ENCODE measurements around the gene PIGV. TPM values are rescaled to one million over a fixed set of nuclear protein-coding genes. Genes with fewer than 3 reads are reported as not detected.

Gene PIGV
- total RNA-seq, 1 donor from 2014 or later: 14.2 TPM

- no peaks in the 10 kb centered on the region for H3K27me3 Mint-ChIP-seq (ENCODE audit: unreplicated experiment)
- H3K36me3 Mint-ChIP-seq (ENCODE audit: unreplicated experiment): peaks cover 18% of the 10 kb centered on the region
- no peak for TF ChIP-seq CTCF (IDR thresholded peaks at IDR 0.05)
- no peak for DNase-seq (ENCODE audit: extremely low spot score, unreplicated experiment)
- H3K4me1 Mint-ChIP-seq (ENCODE audit: unreplicated experiment): peaks cover 26% of the 10 kb centered on the region
- no peaks in the 10 kb centered on the region for H3K9me3 Mint-ChIP-seq (ENCODE audit: unreplicated experiment)
- no peak overlapping the region for H3K4me3 Mint-ChIP-seq (ENCODE audit: unreplicated experiment)
- no peak overlapping the region for H3K27ac Mint-ChIP-seq (ENCODE audit: unreplicated experiment)
Measured at GRCh38 chr1:26829184-26829911, 41.6 kb downstream of the PIGV start.

DNA sequence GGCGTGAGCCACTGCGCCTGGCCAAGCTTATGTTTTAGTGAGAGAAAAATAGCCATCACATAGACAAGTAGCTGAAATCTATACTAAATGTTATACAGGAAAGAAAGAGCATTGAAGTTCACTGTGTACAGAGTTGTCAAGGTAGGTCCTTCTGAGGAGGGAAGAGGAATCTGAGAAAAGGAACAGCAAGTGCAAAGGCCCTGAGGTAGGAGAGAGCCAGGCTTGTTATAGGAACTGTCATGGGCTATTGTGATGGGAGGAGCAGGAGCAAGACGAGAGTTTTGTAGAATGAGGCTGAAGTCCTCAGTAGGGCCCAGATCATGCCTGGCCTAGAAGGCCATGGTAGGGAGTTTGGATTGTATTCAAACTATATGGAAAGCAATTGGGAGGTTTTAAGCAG is 43.3 kb downstream of the PIGV start:
- peaks cover 28% of the 10 kb centered on the region for H3K36me3 Mint-ChIP-seq (ENCODE audit: unreplicated experiment)
- no peak for DNase-seq (ENCODE audit: extremely low spot score, unreplicated experiment)
- H3K9me3 Mint-ChIP-seq (ENCODE audit: unreplicated experiment): no peaks in the 10 kb centered on the region
- H3K27ac Mint-ChIP-seq (ENCODE audit: unreplicated experiment): no peak overlapping the region
- peaks cover 23% of the 10 kb centered on the region for H3K4me1 Mint-ChIP-seq (ENCODE audit: unreplicated experiment)
- no peaks in the 10 kb centered on the region for H3K27me3 Mint-ChIP-seq (ENCODE audit: unreplicated experiment)
- no peak overlapping the region for H3K4me3 Mint-ChIP-seq (ENCODE audit: unreplicated experiment)
- TF ChIP-seq CTCF (IDR thresholded peaks at IDR 0.05): no peak

DNA sequence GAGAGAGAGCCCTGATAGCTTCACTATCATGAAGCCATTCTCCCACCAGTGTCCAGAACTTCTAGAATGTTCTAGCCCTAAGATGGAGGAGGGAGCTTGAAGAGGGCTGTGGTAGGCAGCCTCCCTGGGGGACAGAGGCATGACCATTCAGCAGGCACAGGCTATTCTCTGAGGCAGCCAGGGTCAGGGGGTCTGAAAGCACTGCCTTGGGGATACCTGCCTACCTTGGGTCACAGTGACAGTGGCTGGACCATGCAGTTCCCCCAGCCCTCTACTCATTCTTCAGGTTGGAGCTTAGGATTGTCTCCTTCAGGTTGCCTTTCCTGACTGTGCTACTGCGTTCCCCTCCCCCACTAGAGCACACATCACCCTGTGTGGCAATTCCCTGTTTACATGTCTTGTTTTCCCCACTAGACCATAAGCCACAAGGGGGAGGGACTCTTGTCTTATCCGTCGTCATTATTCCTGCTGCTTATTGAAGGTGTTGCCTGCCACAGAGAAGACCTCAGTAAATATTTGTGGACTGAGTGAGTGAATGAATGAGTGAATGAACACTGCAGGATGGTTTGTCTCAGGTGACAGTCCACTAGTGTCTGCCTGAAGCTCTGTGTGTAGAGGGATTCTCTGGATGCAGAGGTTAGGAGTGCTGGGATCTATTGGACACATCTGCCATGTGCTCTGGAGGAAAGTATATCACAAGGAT is 43.9 kb downstream of the PIGV start:
- no peak for DNase-seq (ENCODE audit: extremely low spot score, unreplicated experiment)
- Mint-ChIP-seq H3K27ac (ENCODE audit: unreplicated experiment) (no peak overlapping the region), H3K4me1 (ENCODE audit: unreplicated experiment) (peaks cover 22% of the 10 kb centered on the region), H3K9me3 (ENCODE audit: unreplicated experiment) (no peaks in the 10 kb centered on the region), H3K4me3 (ENCODE audit: unreplicated experiment) (no peak overlapping the region), H3K36me3 (ENCODE audit: unreplicated experiment) (peaks cover 30% of the 10 kb centered on the region), H3K27me3 (ENCODE audit: unreplicated experiment) (no peaks in the 10 kb centered on the region)
- TF ChIP-seq CTCF (IDR thresholded peaks at IDR 0.05): no peak

DNA sequence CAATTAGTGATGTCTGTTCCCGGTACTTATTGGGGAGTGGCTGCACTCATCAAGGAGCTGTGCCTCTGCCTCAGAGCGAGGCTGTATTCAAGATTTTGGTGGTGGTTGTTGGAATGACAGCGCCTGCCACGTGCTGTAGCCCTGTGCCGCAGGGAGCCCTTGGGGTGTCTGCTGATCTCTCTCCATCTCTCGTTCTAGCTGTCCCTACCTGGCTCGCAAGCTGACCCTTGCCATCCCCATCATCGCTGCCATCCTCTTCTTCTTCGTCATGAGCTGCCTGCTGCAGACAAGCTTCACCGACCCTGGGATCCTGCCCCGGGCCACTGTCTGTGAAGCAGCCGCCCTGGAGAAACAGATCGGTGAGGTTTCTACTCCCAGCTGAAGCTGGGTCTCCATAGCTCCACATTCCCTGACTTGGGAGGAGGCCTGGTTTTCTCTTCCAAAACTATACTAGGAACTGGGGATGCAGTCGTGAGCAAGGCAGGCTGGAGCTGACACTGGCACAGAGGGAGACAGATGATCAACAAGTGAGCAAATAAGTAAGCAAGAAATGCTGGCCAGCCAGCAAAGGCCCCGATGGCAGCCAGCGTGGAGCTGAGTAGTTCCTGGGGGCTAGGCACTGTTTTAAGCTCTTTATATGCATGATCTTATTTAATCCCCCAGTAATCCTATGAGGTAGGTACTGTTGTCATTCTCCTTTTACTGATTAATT is 44.7 kb downstream of the PIGV start:
- DNase-seq (ENCODE audit: extremely low spot score, unreplicated experiment): no peak
- no peak overlapping the region for H3K27ac Mint-ChIP-seq (ENCODE audit: unreplicated experiment)
- H3K27me3 Mint-ChIP-seq (ENCODE audit: unreplicated experiment): no peaks in the 10 kb centered on the region
- TF ChIP-seq CTCF (IDR thresholded peaks at IDR 0.05): no peak
- no peak overlapping the region for H3K4me3 Mint-ChIP-seq (ENCODE audit: unreplicated experiment)
- peaks cover 30% of the 10 kb centered on the region for H3K36me3 Mint-ChIP-seq (ENCODE audit: unreplicated experiment)
- peaks cover 21% of the 10 kb centered on the region for H3K4me1 Mint-ChIP-seq (ENCODE audit: unreplicated experiment)
- H3K9me3 Mint-ChIP-seq (ENCODE audit: unreplicated experiment): no peaks in the 10 kb centered on the region
